Panc1 (cell line): Measurements from ENCODE around the gene CFD. TPM values are rescaled to one million over a fixed set of nuclear protein-coding genes. Genes with fewer than 3 reads are reported as not detected.
"Not testable (repeated sequence)": the region's sequence is repeated elsewhere in the genome, so short reads cannot be mapped to it uniquely, and the experiment has no call there.

Source experiments
- ATAC-seq: fragments of 200-7000 bp; cut with Tn5 transposase; 2 replicates; pipeline ENCODE4 v1.9.1; 2020; ENCODE audit warnings: mild to moderate bottlenecking, moderate library complexity
- BruUV-seq: library from RNA; stranded (reverse); fragments of 400-500 nt; replicated peaks from 2 replicates; lab custom pipeline; 2021; lab: Mats Ljungman, UMichigan
- CTCF ChIA-PET: fragments of 300-600 bp; sonication (Branson Sonifier 250); formaldehyde crosslinking; loops from one replicate; lab custom pipeline; 2022; ENCODE audit warnings: antibody characterized with exemption; lab: Charles Lee
- POLR2A ChIA-PET: fragments of 300-600 bp; sonication (Branson Sonifier 250); formaldehyde crosslinking; loops from one replicate; lab custom pipeline; 2022; ENCODE audit warnings: antibody characterized with exemption; lab: Charles Lee
- DNase-seq: peaks from one replicate; pipeline ENCODE4 v3.0.0-alpha.2; 2010; ENCODE audit warnings: low read depth, low spot score
- H3K27ac ChIP-seq: 2 replicates; pipeline ENCODE4 v1.5.1; 2011; ENCODE audit warnings: mild to moderate bottlenecking, low read length, inconsistent platforms
- H3K27me3 ChIP-seq: fragments of 200-500 bp; sonication (Bioruptor generic); 2 replicates; pipeline ENCODE4 v1.6.0; 2014; ENCODE audit warnings: low read length, inconsistent platforms; ENCODE audit not compliant: control insufficient read depth, insufficient read depth
- H3K36me3 ChIP-seq: fragments of 200-500 bp; sonication (Bioruptor generic); 2 replicates; pipeline ENCODE4 v1.5.1; 2014; ENCODE audit warnings: inconsistent platforms, mild to moderate bottlenecking, low read length, moderate library complexity; ENCODE audit not compliant: control insufficient read depth, insufficient read depth
- H3K4me1 ChIP-seq: 2 replicates; pipeline ENCODE4 v1.5.1; 2011; ENCODE audit warnings: inconsistent platforms, mild to moderate bottlenecking, low read length, moderate library complexity; ENCODE audit not compliant: control insufficient read depth, insufficient read depth
- H3K4me3 ChIP-seq, 2 experiments: 2 replicates each; pipeline ENCODE4 v1.5.1; 2011 to 2012; ENCODE audit warnings: low read depth in 2 of 2, low read length in 2 of 2, mild to moderate bottlenecking in 2 of 2, inconsistent platforms in 1 of 2, moderate library complexity in 1 of 2
- H3K9me3 ChIP-seq: fragments of 200-500 bp; sonication (Bioruptor generic); 2 replicates; pipeline ENCODE4 v1.5.1; 2014; ENCODE audit warnings: low read depth, mild to moderate bottlenecking, inconsistent platforms, low read length, moderate library complexity; ENCODE audit not compliant: control insufficient read depth, insufficient read depth
- POLR2AphosphoS5 ChIP-seq: IDR thresholded peaks from 2 replicates; pipeline ENCODE4 v1.6.1; 2012; ENCODE audit warnings: mild to moderate bottlenecking, low read depth, low read length, moderate library complexity
- SIN3A ChIP-seq: IDR thresholded peaks from 2 replicates; pipeline ENCODE4 v1.6.1; 2012; ENCODE audit warnings: low read depth, mild to moderate bottlenecking, low read length, moderate library complexity, borderline replicate concordance; ENCODE audit not compliant: insufficient read depth
- TCF7L2 ChIP-seq: IDR thresholded peaks from 2 replicates; pipeline ENCODE4 v1.6.1; 2011; ENCODE audit warnings: mild to moderate bottlenecking, low read depth, low read length, inconsistent platforms
- in situ Hi-C: cut with HindIII; loops from 2 replicates; pipeline ENCODE4 v1.10.0; 2016; ENCODE audit warnings: low sequenced_read_pairs, low pct_unique_long_range_greater_than_20kb
- intact Hi-C: fragments of 100-400 bp; cut with micrococcal nuclease; formaldehyde crosslinking; loops from one replicate; pipeline ENCODE4 v1.10.0; 2022; ENCODE audit not compliant: unreplicated experiment
- total RNA-seq: library from RNA; stranded (reverse); gene quantifications from one replicate; pipeline ENCODE4 v1.2.1, GENCODE V29; 2021; ENCODE audit not compliant: unreplicated experiment
- TF ChIP-seq, protein P1 (sequence below): fragments of 450-650 bp; IDR thresholded peaks from 2 replicates; pipeline ENCODE4 v1.5.1; 2017; ENCODE audit warnings: mild to moderate bottlenecking
- TF ChIP-seq, protein P2 (sequence below), 2 experiments: IDR thresholded peaks; 2 replicates each; pipeline ENCODE4 v1.6.1; 2011 to 2012; ENCODE audit warnings: low read depth in 2 of 2, control low read depth in 1 of 2, low read length in 1 of 2, mild to moderate bottlenecking in 1 of 2, moderate library complexity in 1 of 2; ENCODE audit not compliant: insufficient read depth in 1 of 2

CFD gene
- total RNA-seq, 1 experiment from 2014 or later: 9.9 TPM

DNA sequence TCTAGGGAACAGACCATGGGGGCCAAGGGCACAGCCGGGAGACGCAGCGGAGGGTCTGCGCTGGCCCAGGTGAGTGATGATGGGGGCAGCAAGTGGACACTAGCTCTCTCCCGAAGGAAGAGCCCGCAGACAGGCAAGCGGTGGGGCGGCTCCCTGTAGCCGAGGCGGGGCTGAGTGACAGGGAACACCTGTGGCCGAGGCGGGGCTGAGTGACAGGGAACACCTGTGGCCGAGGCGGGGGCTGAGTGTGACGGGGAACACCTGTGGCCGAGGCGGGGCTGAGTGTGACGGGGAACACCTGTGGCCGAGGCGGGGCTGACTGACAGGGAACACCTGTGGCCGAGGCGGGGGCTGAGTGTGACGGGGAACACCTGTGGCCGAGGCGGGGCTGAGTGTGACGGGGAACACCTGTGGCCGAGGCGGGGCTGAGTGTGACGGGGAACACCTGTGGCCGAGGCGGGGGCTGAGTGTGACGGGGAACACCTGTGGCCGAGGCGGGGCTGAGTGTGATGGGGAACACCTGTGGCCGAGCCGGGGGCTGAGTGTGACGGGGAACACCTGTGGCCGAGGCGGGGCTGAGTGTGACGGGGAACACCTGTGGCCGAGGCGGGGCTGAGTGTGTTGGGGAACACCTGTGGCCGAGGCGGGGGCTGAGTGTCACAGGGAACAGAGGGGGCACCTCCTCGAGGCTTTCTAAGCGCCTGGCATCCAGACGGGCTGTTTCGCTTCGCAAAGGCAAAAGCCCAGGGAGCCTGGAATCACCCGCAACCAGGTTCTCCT lies 32.1 kb downstream of the CFD start:
- peak overlapping the region; percentile 62 for H3K4me3 ChIP-seq
- H3K4me1 ChIP-seq, DNase-seq, in situ Hi-C loops, intact Hi-C loops, CTCF ChIA-PET, H3K36me3 ChIP-seq, H3K27me3 ChIP-seq, POLR2A ChIA-PET, H3K9me3 ChIP-seq, ATAC-seq: not testable (repeated sequence)
- H3K27ac ChIP-seq: 0 out of 2 replicates have a peak overlapping the region, but pooled peaks have one; percentile 69
- BruUV-seq: TSS peak; percentile 80

DNA sequence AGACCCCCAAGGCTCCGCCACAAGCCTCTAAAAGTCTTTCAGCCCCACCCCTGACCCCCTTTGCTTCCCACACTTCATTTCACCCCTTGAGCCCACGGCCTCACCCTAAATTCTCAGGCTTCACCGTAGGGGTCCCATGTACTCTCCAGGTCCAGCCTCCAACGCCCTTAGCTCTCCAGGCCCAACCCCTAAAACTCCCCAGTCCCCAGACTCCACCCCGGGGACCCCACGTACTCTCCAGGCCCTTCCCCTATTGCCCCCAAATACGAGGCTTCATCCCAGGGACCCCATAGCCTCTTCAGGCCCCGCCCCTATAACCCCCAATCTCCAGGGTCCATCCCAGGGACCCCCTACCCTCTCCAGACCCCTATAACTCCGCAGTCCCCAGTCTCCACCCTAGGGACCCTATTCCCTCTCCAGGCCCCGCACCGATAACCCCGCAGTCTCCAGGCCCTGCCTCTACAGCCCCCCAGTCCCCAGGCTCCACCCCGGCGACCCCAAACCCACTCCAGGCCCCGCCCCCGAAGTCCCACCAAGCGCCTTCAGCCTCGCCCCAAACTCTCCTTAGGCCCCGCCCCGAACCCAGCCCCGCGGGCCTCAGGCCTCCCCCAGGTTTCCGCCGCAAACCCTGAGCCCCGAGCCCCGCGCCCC lies 32.9 kb downstream of the CFD start:
- H3K9me3 ChIP-seq: no peaks in the 10 kb centered on the region
- intact Hi-C loops: no loop called here
- ChIA-PET POLR2A (no interaction called here), CTCF (no interaction called here)
- H3K27me3 ChIP-seq: no peaks in the 10 kb centered on the region
- no peak; the same call in 1 of the 2 replicates for ATAC-seq
- peak overlapping the region; percentile 69 for H3K27ac ChIP-seq
- DNase-seq: no peak
- no peaks in the 10 kb centered on the region for H3K4me1 ChIP-seq
- BruUV-seq: no TSS peak
- H3K4me3 ChIP-seq: peak overlapping the region; percentile 62
- TF ChIP-seq TCF7L2 (no peak), POLR2AphosphoS5 (no peak), SIN3A (no peak)
- TF ChIP-seq, protein P1, sequence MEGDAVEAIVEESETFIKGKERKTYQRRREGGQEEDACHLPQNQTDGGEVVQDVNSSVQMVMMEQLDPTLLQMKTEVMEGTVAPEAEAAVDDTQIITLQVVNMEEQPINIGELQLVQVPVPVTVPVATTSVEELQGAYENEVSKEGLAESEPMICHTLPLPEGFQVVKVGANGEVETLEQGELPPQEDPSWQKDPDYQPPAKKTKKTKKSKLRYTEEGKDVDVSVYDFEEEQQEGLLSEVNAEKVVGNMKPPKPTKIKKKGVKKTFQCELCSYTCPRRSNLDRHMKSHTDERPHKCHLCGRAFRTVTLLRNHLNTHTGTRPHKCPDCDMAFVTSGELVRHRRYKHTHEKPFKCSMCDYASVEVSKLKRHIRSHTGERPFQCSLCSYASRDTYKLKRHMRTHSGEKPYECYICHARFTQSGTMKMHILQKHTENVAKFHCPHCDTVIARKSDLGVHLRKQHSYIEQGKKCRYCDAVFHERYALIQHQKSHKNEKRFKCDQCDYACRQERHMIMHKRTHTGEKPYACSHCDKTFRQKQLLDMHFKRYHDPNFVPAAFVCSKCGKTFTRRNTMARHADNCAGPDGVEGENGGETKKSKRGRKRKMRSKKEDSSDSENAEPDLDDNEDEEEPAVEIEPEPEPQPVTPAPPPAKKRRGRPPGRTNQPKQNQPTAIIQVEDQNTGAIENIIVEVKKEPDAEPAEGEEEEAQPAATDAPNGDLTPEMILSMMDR: no peak
- TF ChIP-seq, protein P2, sequence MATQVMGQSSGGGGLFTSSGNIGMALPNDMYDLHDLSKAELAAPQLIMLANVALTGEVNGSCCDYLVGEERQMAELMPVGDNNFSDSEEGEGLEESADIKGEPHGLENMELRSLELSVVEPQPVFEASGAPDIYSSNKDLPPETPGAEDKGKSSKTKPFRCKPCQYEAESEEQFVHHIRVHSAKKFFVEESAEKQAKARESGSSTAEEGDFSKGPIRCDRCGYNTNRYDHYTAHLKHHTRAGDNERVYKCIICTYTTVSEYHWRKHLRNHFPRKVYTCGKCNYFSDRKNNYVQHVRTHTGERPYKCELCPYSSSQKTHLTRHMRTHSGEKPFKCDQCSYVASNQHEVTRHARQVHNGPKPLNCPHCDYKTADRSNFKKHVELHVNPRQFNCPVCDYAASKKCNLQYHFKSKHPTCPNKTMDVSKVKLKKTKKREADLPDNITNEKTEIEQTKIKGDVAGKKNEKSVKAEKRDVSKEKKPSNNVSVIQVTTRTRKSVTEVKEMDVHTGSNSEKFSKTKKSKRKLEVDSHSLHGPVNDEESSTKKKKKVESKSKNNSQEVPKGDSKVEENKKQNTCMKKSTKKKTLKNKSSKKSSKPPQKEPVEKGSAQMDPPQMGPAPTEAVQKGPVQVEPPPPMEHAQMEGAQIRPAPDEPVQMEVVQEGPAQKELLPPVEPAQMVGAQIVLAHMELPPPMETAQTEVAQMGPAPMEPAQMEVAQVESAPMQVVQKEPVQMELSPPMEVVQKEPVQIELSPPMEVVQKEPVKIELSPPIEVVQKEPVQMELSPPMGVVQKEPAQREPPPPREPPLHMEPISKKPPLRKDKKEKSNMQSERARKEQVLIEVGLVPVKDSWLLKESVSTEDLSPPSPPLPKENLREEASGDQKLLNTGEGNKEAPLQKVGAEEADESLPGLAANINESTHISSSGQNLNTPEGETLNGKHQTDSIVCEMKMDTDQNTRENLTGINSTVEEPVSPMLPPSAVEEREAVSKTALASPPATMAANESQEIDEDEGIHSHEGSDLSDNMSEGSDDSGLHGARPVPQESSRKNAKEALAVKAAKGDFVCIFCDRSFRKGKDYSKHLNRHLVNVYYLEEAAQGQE (IDR thresholded peaks at IDR 0.05; ENCODE audit: insufficient read depth in 1 of 2, low read depth in 2 of 2, low read length in 1 of 2): no peak
- no peaks in the 10 kb centered on the region for H3K36me3 ChIP-seq
- in situ Hi-C loops: no loop called here
